Measurements from ENCODE around the gene GOLPH3.
"Not testable (repeated sequence)": the region's sequence is repeated elsewhere in the genome, so short reads cannot be mapped to it uniquely, and the experiment has no call there.

Gene GOLPH3

DNA sequence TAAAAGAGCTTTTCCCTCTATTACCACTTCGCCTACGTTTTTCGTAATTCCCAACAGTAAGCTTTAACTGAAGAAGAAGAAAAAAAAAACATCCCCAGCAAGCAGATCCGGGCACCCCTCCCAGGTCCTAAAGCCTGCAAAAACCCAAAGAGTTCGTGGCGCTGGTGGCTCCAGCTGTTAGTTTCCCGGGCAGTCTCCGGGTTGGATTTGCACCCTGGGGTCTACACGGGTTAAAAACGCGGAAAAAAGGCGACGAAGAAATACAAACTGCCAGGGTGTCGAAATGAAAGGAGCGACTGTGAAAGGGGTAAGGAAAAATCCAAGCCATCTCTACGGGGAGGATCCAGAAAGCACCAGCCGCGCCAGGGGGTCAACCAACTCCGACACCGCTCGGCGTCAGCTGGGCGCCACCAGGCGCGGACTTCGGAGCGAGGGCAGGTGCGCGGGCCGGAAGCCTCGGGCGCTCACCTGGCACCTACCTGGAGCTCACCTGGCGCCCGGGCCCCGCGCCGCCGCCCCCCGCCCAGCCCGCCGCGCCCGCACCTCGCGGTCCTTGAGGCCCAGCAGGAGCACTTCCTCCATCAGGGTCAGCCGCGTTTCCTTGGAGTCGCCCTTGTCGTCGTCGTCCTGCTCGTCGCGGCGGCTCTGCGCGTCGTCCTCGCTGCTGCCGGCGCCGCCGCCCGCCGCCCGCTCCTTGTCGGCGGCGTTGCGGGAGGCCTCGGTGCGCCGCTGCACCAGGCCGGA, 680 bp downstream of the GOLPH3 start:
- Histone ChIP-seq H3F3A (ENCODE audit: low read depth) (no peaks in the 10 kb centered on the region), H3K9ac (ENCODE audit: low read depth, low read length, poor library complexity, severe bottlenecking) (peak overlapping the region; percentile 92), H3K27me3 (ENCODE audit: insufficient read depth, low read length, poor library complexity, severe bottlenecking) (no peaks in the 10 kb centered on the region), H3K9me3 (ENCODE audit: insufficient read depth, low read depth, low read length) (no peaks in the 10 kb centered on the region), H3K9me2 (replicated peaks; ENCODE audit: low read depth, low read length) (no peaks in the 10 kb centered on the region), H3K36me3 (ENCODE audit: insufficient read depth, low read length) (peaks cover 12% of the 10 kb centered on the region; the same call in 1 of the 2 replicates), H3K4me2 (ENCODE audit: low read depth, low read length, poor library complexity, severe bottlenecking) (peak overlapping the region; percentile 83), H3K4me1 (ENCODE audit: insufficient read depth, low read length, poor library complexity, severe bottlenecking) (peaks cover 36% of the 10 kb centered on the region), H3K4me3 (ENCODE audit: low read length, poor library complexity, severe bottlenecking) (peak overlapping the region; percentile 98), H3K79me2 (ENCODE audit: insufficient read depth, low read length) (peaks cover 56% of the 10 kb centered on the region), H4K20me1 (ENCODE audit: insufficient read depth, low read length, poor library complexity, severe bottlenecking) (peaks cover 51% of the 10 kb centered on the region), H2AFZ (ENCODE audit: low read length) (peak overlapping the region; percentile 99)
- TF ChIP-seq, protein P1, sequence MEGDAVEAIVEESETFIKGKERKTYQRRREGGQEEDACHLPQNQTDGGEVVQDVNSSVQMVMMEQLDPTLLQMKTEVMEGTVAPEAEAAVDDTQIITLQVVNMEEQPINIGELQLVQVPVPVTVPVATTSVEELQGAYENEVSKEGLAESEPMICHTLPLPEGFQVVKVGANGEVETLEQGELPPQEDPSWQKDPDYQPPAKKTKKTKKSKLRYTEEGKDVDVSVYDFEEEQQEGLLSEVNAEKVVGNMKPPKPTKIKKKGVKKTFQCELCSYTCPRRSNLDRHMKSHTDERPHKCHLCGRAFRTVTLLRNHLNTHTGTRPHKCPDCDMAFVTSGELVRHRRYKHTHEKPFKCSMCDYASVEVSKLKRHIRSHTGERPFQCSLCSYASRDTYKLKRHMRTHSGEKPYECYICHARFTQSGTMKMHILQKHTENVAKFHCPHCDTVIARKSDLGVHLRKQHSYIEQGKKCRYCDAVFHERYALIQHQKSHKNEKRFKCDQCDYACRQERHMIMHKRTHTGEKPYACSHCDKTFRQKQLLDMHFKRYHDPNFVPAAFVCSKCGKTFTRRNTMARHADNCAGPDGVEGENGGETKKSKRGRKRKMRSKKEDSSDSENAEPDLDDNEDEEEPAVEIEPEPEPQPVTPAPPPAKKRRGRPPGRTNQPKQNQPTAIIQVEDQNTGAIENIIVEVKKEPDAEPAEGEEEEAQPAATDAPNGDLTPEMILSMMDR (conservative IDR thresholded peaks at IDR 0.05; ENCODE audit: low read length): no peak
- TF ChIP-seq EZH2phosphoT487 (IDR thresholded peaks at IDR 0.05; ENCODE audit: borderline replicate concordance): no peak

DNA sequence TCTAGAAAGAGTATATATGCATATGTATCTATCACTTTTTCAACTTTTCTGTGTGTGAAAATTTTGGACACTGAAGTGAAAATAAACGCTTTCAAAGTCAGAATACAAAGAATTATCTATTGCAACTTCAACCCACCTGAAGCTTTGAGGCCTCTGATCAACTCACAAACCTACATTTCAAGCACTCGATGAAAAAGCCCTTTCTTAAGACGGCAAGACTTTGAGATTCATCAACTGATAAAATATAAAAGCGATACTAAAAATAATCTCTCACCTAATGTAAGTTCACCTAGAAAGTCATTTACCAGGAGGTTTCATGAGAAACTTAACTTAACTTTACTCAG, 1.2 kb downstream of the GOLPH3 start:
- peaks cover 12% of the 10 kb centered on the region; the same call in 1 of the 2 replicates for H3K36me3 ChIP-seq (ENCODE audit: insufficient read depth, low read length)
- peak overlapping the region; percentile 83 for H3K4me2 ChIP-seq (ENCODE audit: low read depth, low read length, poor library complexity, severe bottlenecking)
- peak overlapping the region; percentile 98 for H3K4me3 ChIP-seq (ENCODE audit: low read length, poor library complexity, severe bottlenecking)
- peaks cover 62% of the 10 kb centered on the region for H3K79me2 ChIP-seq (ENCODE audit: insufficient read depth, low read length)
- no peaks in the 10 kb centered on the region for H3K9me3 ChIP-seq (ENCODE audit: insufficient read depth, low read depth, low read length)
- peak overlapping the region; percentile 92 for H3K9ac ChIP-seq (ENCODE audit: low read depth, low read length, poor library complexity, severe bottlenecking)
- TF ChIP-seq, protein P1 (conservative IDR thresholded peaks at IDR 0.05; ENCODE audit: low read length): no peak
- no peak for TF ChIP-seq EZH2phosphoT487 (IDR thresholded peaks at IDR 0.05; ENCODE audit: borderline replicate concordance)
- H4K20me1 ChIP-seq (ENCODE audit: insufficient read depth, low read length, poor library complexity, severe bottlenecking): peaks cover 56% of the 10 kb centered on the region
- H3K27me3 ChIP-seq (ENCODE audit: insufficient read depth, low read length, poor library complexity, severe bottlenecking): no peaks in the 10 kb centered on the region
- peaks cover 41% of the 10 kb centered on the region for H3K4me1 ChIP-seq (ENCODE audit: insufficient read depth, low read length, poor library complexity, severe bottlenecking)
- no peaks in the 10 kb centered on the region for H3K9me2 ChIP-seq (replicated peaks; ENCODE audit: low read depth, low read length)
- no peaks in the 10 kb centered on the region for H3F3A ChIP-seq (ENCODE audit: low read depth)
- H2AFZ ChIP-seq (ENCODE audit: low read length): no peak overlapping the region

DNA sequence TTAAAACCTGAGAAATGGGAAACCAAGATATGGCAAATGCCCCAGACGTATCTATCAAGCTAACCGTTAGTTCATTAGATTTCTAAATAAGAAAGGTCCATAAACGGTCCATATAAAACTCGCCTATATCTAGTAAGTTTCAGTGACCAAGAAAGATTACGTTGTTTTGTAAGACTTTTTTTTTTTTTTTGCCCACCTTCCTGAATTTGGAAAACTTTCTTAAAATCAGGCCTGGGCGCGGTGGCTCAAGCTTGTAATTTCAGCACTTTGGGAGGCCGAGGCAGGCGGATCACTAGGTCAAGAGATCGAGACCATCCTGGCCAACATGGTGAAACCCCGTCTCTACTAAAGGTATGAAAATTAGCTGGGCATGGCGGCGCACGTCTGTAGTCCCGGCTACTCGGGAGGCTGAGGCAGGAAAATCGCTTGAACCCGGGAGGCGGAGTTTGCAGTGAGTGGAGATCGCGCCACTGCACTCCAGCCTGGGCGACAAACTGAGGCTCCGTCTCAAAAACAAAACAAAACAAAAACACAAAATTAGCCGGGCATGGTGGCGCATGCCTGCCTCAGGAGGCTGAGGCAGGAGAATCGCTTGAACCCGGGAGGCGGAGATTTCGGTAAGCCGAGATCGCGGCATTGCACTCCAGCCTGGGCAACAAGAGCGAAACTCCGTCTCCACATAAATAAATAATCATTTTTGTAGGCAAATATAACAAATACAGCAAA, 1.8 kb downstream of the GOLPH3 start:
- Histone ChIP-seq H3K4me1 (ENCODE audit: insufficient read depth, low read length, poor library complexity, severe bottlenecking) (peaks cover 41% of the 10 kb centered on the region), H3K4me2 (ENCODE audit: low read depth, low read length, poor library complexity, severe bottlenecking) (peak overlapping the region; percentile 83), H4K20me1 (ENCODE audit: insufficient read depth, low read length, poor library complexity, severe bottlenecking) (peaks cover 58% of the 10 kb centered on the region), H3K9ac (ENCODE audit: low read depth, low read length, poor library complexity, severe bottlenecking) (peak overlapping the region; percentile 92), H3K79me2 (ENCODE audit: insufficient read depth, low read length) (peaks cover 67% of the 10 kb centered on the region), H3K4me3 (ENCODE audit: low read length, poor library complexity, severe bottlenecking) (peak overlapping the region; percentile 98), H3K36me3 (ENCODE audit: insufficient read depth, low read length) (peaks cover 18% of the 10 kb centered on the region; the same call in 1 of the 2 replicates)
- not testable (repeated sequence) for H3F3A ChIP-seq (ENCODE audit: low read depth); H3K9me3 ChIP-seq (ENCODE audit: insufficient read depth, low read depth, low read length); H3K27me3 ChIP-seq (ENCODE audit: insufficient read depth, low read length, poor library complexity, severe bottlenecking); H2AFZ ChIP-seq (ENCODE audit: low read length); H3K9me2 ChIP-seq (replicated peaks; ENCODE audit: low read depth, low read length)

Measured in Loucy (cell line).